OCI-LY3 (cell line): ENCODE measurements around the gene SMO.
"Not testable (repeated sequence)": the region's sequence is repeated elsewhere in the genome, so short reads cannot be mapped to it uniquely, and the experiment has no call there.

Experiments used
- CTCF ChIP-seq: fragments of 200-600, 300-600 bp; sonication (generic); IDR thresholded peaks from 2 replicates; pipeline ENCODE4 v1.5.1; 2014; ENCODE audit warnings: antibody characterized with exemption, low read length, low read depth
- EZH2phosphoT487 ChIP-seq: fragments of 200-600 bp; shearing (Covaris generic); IDR thresholded peaks from 2 replicates; pipeline ENCODE4 v1.6.1; 2018; ENCODE audit warnings: antibody characterized with exemption, mixed run types, low read depth

GRCh38 chr7:129173861-129174260 lies 14.6 kb upstream of the SMO start:
- TF ChIP-seq EZH2phosphoT487, CTCF: not testable (repeated sequence)
